MM.1S (cell line): Measurements from ENCODE around the gene UNC13B.

Experiments used
- CTCF ChIP-seq: fragments of 300-600 bp; sonication (generic); IDR thresholded peaks from 2 replicates; pipeline ENCODE4 v1.5.1; 2016; ENCODE audit warnings: antibody characterized with exemption, low read length, mixed read lengths
- EZH2 ChIP-seq: fragments of 300-600 bp; sonication (generic); optimal IDR thresholded peaks from 2 replicates; pipeline ENCODE3; 2017; ENCODE audit warnings: low read depth, mild to moderate bottlenecking, antibody characterized with exemption, low read length, mixed read lengths
- EZH2phosphoT487 ChIP-seq: fragments of 300-600 bp; sonication (generic); IDR thresholded peaks from 2 replicates; pipeline ENCODE4 v1.6.1; 2018; ENCODE audit warnings: antibody characterized with exemption, low read length

DNA sequence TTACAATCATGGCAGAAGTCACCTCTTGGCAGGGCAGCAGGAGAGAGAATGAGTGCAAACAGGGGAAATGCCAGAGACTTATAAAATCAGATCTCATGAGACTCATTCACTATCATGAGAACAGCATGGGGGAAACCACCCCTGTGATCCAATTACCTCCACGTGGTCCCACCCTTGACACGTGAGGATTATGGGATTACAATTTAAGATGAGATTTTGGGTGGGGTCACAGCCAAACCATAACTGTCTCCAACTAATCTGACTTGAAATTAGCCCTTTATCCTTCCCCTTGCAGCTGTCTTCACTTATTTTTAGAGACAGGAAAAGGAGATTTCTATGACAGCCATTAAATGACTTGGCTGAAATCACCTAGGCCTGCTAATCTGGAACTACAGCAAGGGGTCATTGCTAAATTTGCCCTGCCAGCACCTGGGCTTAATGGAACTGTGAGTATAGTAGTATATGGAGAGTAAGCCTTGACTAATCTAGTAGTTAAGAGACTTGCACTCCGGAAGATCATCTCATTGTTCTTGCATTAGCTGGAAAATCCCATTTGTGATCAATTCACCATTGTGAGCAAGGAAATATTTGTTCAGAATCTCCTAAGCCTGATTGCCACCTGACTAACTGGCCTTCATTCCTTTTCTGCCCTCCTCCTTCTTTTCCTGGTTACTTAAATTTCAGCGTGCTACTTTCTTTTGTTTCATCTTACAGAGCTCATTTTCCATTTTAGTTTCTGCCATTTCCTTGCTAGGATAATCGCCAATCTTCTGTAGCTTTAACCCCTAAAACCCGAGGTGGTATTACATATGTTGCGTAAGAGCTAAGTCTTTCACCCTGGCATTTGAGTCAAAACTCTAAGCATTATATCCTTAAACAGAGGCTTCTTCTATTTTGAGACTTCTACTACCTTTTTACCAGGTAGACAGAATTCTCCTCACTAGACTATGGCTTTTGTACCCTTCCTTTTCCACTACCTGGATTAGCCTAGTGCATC lies 262.8 kb downstream of the UNC13B start:
- no peak for TF ChIP-seq CTCF
- TF ChIP-seq EZH2phosphoT487 = no peak
- no peak for TF ChIP-seq EZH2
